IMR-90 (cell line): Measurements from ENCODE around the gene FPR2.

ENCODE experiments used
- CHD1 ChIP-seq: IDR thresholded peaks from 2 replicates; pipeline ENCODE4 v1.6.1; 2012; ENCODE audit warnings: low read depth, low read length, improper control_type of control experiment
- MAFK ChIP-seq: IDR thresholded peaks from 2 replicates; pipeline ENCODE4 v1.6.1; 2012; ENCODE audit warnings: low read depth, low read length, improper control_type of control experiment
- MAZ ChIP-seq: IDR thresholded peaks from 2 replicates; pipeline ENCODE4 v1.6.1; 2012; ENCODE audit warnings: low read depth, mild to moderate bottlenecking, low read length, improper control_type of control experiment, moderate library complexity, borderline replicate concordance
- POLR2A ChIP-seq: IDR thresholded peaks from 2 replicates; pipeline ENCODE4 v1.6.1; 2012; ENCODE audit warnings: mild to moderate bottlenecking, low read depth, low read length
- SMC3 ChIP-seq: fragments of 150-350 bp; IDR thresholded peaks from 2 replicates; pipeline ENCODE4 v1.6.1; 2016; ENCODE audit warnings: low read depth, mild to moderate bottlenecking, antibody characterized with exemption, low read length, moderate library complexity
- USF2 ChIP-seq: fragments of 150-350 bp; IDR thresholded peaks from 2 replicates; pipeline ENCODE4 v1.6.1; 2017; ENCODE audit warnings: mild to moderate bottlenecking, antibody characterized with exemption, low read length, low read depth
- TF ChIP-seq, protein P1 (sequence below): conservative IDR thresholded peaks from 2 replicates; pipeline ENCODE4 v1.5.1; 2012; ENCODE audit warnings: mild to moderate bottlenecking, low read depth, low read length, improper control_type of control experiment

DNA sequence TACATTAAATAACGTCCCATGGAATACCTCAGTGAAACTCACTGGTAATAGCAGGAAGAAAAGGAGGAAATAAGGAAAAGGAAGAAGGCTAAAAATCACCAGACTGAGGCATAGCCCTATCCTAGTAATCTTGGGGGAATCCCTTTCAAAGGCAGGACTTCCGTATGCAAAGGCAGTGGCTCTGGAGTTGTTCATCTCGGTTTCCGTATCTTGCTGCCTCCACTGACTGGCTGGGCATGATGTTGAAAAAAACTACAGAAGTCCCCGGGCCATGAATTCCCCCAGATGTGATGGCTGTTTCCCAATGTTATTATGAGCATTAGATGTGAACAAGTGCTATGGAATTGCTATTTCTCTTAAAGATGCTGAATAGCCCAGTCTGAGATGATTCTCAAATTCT, 5.5 kb downstream of the FPR2 start:
- TF ChIP-seq MAFK (no peak), MAZ (no peak), POLR2A (no peak), USF2 (no peak), SMC3 (no peak), CHD1 (no peak)
- TF ChIP-seq, protein P1, sequence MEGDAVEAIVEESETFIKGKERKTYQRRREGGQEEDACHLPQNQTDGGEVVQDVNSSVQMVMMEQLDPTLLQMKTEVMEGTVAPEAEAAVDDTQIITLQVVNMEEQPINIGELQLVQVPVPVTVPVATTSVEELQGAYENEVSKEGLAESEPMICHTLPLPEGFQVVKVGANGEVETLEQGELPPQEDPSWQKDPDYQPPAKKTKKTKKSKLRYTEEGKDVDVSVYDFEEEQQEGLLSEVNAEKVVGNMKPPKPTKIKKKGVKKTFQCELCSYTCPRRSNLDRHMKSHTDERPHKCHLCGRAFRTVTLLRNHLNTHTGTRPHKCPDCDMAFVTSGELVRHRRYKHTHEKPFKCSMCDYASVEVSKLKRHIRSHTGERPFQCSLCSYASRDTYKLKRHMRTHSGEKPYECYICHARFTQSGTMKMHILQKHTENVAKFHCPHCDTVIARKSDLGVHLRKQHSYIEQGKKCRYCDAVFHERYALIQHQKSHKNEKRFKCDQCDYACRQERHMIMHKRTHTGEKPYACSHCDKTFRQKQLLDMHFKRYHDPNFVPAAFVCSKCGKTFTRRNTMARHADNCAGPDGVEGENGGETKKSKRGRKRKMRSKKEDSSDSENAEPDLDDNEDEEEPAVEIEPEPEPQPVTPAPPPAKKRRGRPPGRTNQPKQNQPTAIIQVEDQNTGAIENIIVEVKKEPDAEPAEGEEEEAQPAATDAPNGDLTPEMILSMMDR: no peak
